ENCODE results near the gene HEXD.

The HEXD gene

DNA sequence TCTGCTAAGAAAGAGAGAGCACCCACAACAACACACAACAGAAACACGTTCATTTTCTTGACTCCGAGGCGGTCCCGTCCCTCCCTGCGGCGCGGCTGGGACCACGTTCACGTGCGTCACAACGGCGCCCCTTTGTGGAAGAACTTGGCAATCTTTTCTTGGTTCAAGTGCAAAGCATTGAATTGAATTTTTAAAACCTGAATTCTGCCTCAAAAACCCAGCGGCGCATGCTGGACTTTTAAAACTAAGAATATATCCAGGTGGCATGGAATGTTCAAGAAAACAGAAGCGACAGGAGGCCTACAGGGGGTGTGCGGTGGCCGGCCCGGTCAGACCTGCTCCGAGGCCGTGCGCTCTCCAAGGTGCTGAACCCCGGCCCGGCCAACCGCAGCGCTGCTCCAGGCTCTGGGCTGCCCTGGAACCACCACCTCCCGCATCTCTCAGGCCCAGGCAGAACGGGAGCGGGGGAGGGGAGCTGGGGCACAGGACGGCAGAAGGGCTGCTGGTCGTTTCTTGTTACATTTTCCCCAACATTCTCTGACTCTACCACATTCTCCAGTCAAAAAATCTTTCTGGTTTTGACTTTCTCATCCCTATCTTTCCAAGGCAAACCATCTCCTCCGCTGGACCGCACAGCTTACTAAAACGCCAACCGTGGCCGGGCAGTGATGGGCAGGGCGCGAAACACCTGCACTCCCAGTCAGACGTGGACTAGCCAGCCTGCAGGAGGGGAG is 3.4 kb upstream of the HEXD start:
- Histone ChIP-seq H3K36me3 (ENCODE audit: insufficient read depth, low read length) (no peaks in the 10 kb centered on the region), H3K4me3 (no peak overlapping the region), H3K27ac (no peak overlapping the region), H3K9ac (ENCODE audit: insufficient read length) (no peak overlapping the region), H3K9me3 (ENCODE audit: low read depth, low read length) (no peaks in the 10 kb centered on the region)
- no peak for DNase-seq (ENCODE audit: low read depth, low spot score)
- TF ChIP-seq POLR2AphosphoS5 (IDR thresholded peaks at IDR 0.05; ENCODE audit: borderline replicate concordance, low read depth, low read length) (no peak), EZH2 (IDR thresholded peaks at IDR 0.05) (no peak), FOXP2 (optimal IDR thresholded peaks at IDR 0.05; ENCODE audit: control extremely low read depth, extremely low read length, insufficient read depth) (no peak)

DNA sequence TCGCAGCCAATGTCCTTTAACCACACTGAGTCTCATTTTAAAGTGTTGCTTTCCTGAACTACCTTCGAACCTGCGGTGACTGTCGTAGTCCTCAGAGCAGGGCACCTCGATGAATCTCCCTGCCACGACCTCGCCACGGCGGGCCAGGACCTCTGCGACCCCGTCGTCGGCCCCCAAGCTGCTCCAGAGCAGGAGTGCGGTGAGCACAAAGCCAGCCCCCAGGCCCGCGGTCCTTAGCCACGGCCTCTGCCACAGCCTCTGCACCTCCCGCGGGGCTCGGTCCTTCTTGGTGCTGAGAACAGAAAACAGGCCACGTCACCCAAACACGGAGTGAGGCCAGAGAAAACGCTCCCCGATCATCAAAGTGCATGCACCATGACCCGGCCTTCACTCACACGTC is 2.8 kb upstream of the HEXD start:
- H3K4me3 ChIP-seq, result no peak overlapping the region
- no peaks in the 10 kb centered on the region for H3K36me3 ChIP-seq (ENCODE audit: insufficient read depth, low read length)
- no peak overlapping the region for H3K27ac ChIP-seq
- H3K9ac ChIP-seq (ENCODE audit: insufficient read length), result no peak overlapping the region
- no peaks in the 10 kb centered on the region for H3K9me3 ChIP-seq (ENCODE audit: low read depth, low read length)
- TF ChIP-seq POLR2AphosphoS5 (IDR thresholded peaks at IDR 0.05; ENCODE audit: borderline replicate concordance, low read depth, low read length) (no peak), EZH2 (IDR thresholded peaks at IDR 0.05) (no peak), FOXP2 (optimal IDR thresholded peaks at IDR 0.05; ENCODE audit: control extremely low read depth, extremely low read length, insufficient read depth) (no peak)
- no peak for DNase-seq (ENCODE audit: low read depth, low spot score)

DNA sequence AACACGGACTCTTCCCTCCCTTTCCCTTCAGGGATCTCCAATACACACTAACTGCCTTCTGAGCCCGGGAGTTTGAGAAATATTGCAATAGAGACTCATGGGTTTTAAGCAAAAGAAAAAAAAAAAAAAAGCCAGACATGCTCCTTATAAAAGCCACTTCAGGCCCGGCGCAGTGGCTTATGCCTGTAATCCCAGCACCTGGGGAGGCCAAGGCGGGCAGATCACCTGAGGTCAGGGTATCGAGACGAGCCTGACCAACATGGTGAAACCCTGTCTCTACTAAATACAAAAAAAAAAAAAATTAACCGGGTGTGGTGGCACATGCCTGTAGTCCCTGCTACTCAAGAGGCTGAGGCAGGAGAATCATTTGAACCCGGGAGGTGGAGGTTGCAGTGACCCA is 2.4 kb upstream of the HEXD start:
- Histone ChIP-seq H3K36me3 (ENCODE audit: insufficient read depth, low read length) (no peaks in the 10 kb centered on the region), H3K9ac (ENCODE audit: insufficient read length) (no peak overlapping the region), H3K4me3 (no peak overlapping the region), H3K9me3 (ENCODE audit: low read depth, low read length) (no peaks in the 10 kb centered on the region), H3K27ac (no peak overlapping the region)
- DNase-seq (ENCODE audit: low read depth, low spot score), result no peak
- TF ChIP-seq FOXP2 (optimal IDR thresholded peaks at IDR 0.05; ENCODE audit: control extremely low read depth, extremely low read length, insufficient read depth) (no peak), POLR2AphosphoS5 (IDR thresholded peaks at IDR 0.05; ENCODE audit: borderline replicate concordance, low read depth, low read length) (no peak), EZH2 (IDR thresholded peaks at IDR 0.05) (no peak)

DNA sequence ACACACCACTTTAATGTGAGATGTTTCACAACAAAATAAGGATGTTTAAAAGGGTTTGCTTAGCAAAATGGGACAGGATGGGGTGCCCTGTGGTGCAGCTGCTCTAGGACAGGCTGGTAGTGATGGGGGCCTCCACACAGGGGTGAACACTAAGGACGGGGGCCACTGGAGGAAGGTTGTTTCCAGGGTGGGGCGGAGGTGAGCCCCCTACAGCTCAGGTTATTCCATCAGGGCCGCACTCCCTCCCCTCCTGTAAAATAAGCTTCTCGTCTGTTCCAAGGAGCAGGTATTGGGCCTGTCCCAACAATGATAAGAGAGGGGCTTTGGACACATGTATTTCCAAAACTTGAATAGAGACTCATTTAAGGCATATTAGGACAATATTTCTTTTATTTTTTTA is 1.9 kb upstream of the HEXD start:
- TF ChIP-seq FOXP2 (optimal IDR thresholded peaks at IDR 0.05; ENCODE audit: control extremely low read depth, extremely low read length, insufficient read depth), result no peak
- no peak for TF ChIP-seq POLR2AphosphoS5 (IDR thresholded peaks at IDR 0.05; ENCODE audit: borderline replicate concordance, low read depth, low read length)
- TF ChIP-seq EZH2 (IDR thresholded peaks at IDR 0.05), result no peak
- Histone ChIP-seq H3K9ac (ENCODE audit: insufficient read length) (no peak overlapping the region), H3K27ac (no peak overlapping the region), H3K9me3 (ENCODE audit: low read depth, low read length) (no peaks in the 10 kb centered on the region), H3K36me3 (ENCODE audit: insufficient read depth, low read length) (no peaks in the 10 kb centered on the region), H3K4me3 (no peak overlapping the region)
- DNase-seq (ENCODE audit: low read depth, low spot score), result no peak

DNA sequence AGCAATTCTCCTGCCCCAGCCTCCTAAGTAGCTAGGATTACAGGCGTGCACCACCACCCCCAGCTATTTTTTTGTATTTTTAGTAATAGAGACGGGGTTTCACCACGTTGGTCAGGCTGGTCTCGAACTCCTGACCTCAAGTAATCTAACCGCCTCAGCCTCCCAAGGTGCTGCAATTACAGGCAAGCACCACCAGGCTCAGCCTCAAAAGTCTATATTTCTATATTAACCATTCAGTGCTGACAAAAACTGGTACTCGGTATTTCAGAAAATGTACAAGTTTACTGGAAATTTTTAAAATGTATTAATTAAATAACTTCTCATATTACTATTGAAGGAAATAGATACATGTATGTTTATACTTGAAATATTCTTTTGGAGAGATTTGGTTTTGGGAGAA is 1.4 kb upstream of the HEXD start:
- no peak for TF ChIP-seq EZH2 (IDR thresholded peaks at IDR 0.05)
- no peak for TF ChIP-seq FOXP2 (optimal IDR thresholded peaks at IDR 0.05; ENCODE audit: control extremely low read depth, extremely low read length, insufficient read depth)
- no peak for TF ChIP-seq POLR2AphosphoS5 (IDR thresholded peaks at IDR 0.05; ENCODE audit: borderline replicate concordance, low read depth, low read length)
- DNase-seq (ENCODE audit: low read depth, low spot score), result no peak

GRCh38 chr17:82419540-82419939 is 1.4 kb downstream of the HEXD start:
- Histone ChIP-seq H3K27ac (no peak overlapping the region), H3K36me3 (ENCODE audit: insufficient read depth, low read length) (no peaks in the 10 kb centered on the region), H3K9me3 (ENCODE audit: low read depth, low read length) (no peaks in the 10 kb centered on the region), H3K9ac (ENCODE audit: insufficient read length) (peak overlapping the region; percentile 64), H3K4me3 (peak overlapping the region; percentile 93)
- no peak for TF ChIP-seq FOXP2 (optimal IDR thresholded peaks at IDR 0.05; ENCODE audit: control extremely low read depth, extremely low read length, insufficient read depth)
- TF ChIP-seq EZH2 (IDR thresholded peaks at IDR 0.05), result no peak
- TF ChIP-seq POLR2AphosphoS5 (IDR thresholded peaks at IDR 0.05; ENCODE audit: borderline replicate concordance, low read depth, low read length), result no peak
- DNase-seq (ENCODE audit: low read depth, low spot score), result no peak

More for the DNA sequence above, 1.4 kb upstream of the HEXD start:
- H3K9me3 ChIP-seq (ENCODE audit: low read depth, low read length), result no peaks in the 10 kb centered on the region
- H3K9ac ChIP-seq (ENCODE audit: insufficient read length), result no peak overlapping the region
- H3K36me3 ChIP-seq (ENCODE audit: insufficient read depth, low read length), result no peaks in the 10 kb centered on the region
- H3K27ac ChIP-seq, result no peak overlapping the region
- H3K4me3 ChIP-seq, result no peak overlapping the region

DNA sequence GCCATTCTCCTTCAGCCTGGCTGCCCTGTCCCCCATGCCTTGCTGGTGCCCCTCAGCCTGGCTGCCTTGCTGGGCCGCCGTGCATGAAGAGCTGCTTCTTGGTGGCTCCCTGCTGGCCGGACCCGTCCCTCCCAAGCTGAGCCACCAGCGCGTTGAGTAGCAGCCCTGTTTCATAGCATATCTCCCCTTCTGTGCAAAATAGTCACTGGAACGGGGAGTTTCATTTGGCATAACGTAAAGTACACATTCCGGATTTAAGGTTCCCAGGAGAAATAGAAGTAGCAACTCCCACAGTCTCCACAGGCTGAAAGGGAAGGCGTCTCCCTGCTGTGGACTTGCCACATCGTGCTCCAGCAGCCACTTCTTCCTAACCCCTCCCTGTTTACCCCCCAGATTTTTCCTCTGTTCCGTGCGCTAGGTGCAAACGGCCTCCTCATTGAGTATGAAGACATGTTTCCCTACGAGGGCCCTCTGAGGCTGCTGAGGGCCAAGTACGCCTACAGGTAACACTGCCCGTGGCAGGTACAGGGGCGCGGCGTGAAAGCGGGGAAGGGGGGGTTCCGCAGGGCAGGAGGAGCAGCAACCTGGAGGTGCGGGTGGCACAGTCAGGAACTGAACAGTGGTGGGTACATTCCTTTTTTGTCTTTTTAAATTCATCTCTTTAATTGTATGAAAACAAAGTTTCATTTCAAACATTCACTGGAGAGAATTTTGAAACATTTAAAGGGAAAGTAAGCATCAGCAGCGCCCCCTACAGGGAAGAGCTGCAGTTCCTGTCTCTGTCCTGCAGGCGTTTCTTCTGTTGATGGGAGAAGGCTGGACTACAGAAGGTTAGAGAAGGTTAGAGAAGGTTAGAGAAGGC is 6.1 kb downstream of the HEXD start:
- no peak overlapping the region for H3K4me3 ChIP-seq
- H3K9me3 ChIP-seq (ENCODE audit: low read depth, low read length), result no peaks in the 10 kb centered on the region
- no peak overlapping the region for H3K9ac ChIP-seq (ENCODE audit: insufficient read length)
- no peaks in the 10 kb centered on the region for H3K36me3 ChIP-seq (ENCODE audit: insufficient read depth, low read length)
- peak; percentile 28 for DNase-seq (ENCODE audit: low read depth, low spot score)
- TF ChIP-seq FOXP2 (optimal IDR thresholded peaks at IDR 0.05; ENCODE audit: control extremely low read depth, extremely low read length, insufficient read depth), result no peak
- no peak for TF ChIP-seq EZH2 (IDR thresholded peaks at IDR 0.05)
- TF ChIP-seq POLR2AphosphoS5 (IDR thresholded peaks at IDR 0.05; ENCODE audit: borderline replicate concordance, low read depth, low read length), result no peak
- no peak overlapping the region for H3K27ac ChIP-seq

DNA sequence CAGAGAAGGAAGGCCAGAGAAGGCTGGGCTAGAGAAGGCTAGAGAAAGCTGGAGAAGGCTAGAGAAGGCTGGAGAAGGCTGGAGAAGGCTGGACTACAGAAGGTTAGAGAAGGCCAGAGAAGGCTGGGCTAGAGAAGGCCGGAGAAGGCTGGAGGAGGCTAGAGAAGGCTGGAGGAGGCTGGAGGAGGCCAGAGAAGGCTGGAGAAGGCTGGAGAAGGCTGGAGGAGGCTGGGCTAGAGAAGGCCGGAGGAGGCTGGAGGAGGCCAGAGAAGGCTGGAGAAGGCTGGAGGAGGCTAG is 6.7 kb downstream of the HEXD start:
- no peak overlapping the region for H3K4me3 ChIP-seq
- H3K27ac ChIP-seq, result no peak overlapping the region
- no peak overlapping the region for H3K9ac ChIP-seq (ENCODE audit: insufficient read length)
- no peaks in the 10 kb centered on the region for H3K36me3 ChIP-seq (ENCODE audit: insufficient read depth, low read length)
- DNase-seq (ENCODE audit: low read depth, low spot score), result no peak
- H3K9me3 ChIP-seq (ENCODE audit: low read depth, low read length), result no peaks in the 10 kb centered on the region
- TF ChIP-seq POLR2AphosphoS5 (IDR thresholded peaks at IDR 0.05; ENCODE audit: borderline replicate concordance, low read depth, low read length) (no peak), FOXP2 (optimal IDR thresholded peaks at IDR 0.05; ENCODE audit: control extremely low read depth, extremely low read length, insufficient read depth) (no peak), EZH2 (IDR thresholded peaks at IDR 0.05) (no peak)

All from SK-N-MC (cell line).